Liver (tissue), 9 donors: ENCODE measurements around the gene ITGA6. TPM values are rescaled to one million over a fixed set of nuclear protein-coding genes. Genes with fewer than 3 reads are reported as not detected.

Experiments used
- DNase-seq: peaks from one replicate; pipeline ENCODE4 v3.0.0-alpha.2; 2017; ENCODE audit warnings: low spot score
- H3K27ac ChIP-seq, 2 donors: one replicate each; pipeline ENCODE4 v1.7.0; 2013; ENCODE audit warnings: inconsistent platforms in 2 of 2, low read length in 2 of 2, control low read depth in 1 of 2, low read depth in 1 of 2, mild to moderate bottlenecking in 1 of 2
- H3K27me3 ChIP-seq, 4 donors: one replicate each; pipeline versions ENCODE4 v1.6.1 to v1.7.0; 2013; ENCODE audit warnings: low read length in 3 of 4, inconsistent platforms in 1 of 4, mild to moderate bottlenecking in 1 of 4, moderate library complexity in 1 of 4; ENCODE audit not compliant: control insufficient read depth in 4 of 4, insufficient read depth in 4 of 4
- H3K36me3 ChIP-seq, 4 donors: one replicate each; pipeline versions ENCODE4 v1.6.1 to v1.7.0; 2013; ENCODE audit warnings: low read length in 3 of 4, mild to moderate bottlenecking in 3 of 4, low read depth in 1 of 4, moderate library complexity in 1 of 4; ENCODE audit not compliant: control insufficient read depth in 4 of 4, insufficient read depth in 3 of 4
- H3K4me1 ChIP-seq, 4 donors: one replicate each; pipeline versions ENCODE4 v1.6.1 to v1.7.0; 2013; ENCODE audit warnings: low read length in 3 of 4, mild to moderate bottlenecking in 3 of 4, moderate library complexity in 1 of 4; ENCODE audit not compliant: control insufficient read depth in 4 of 4, insufficient read depth in 4 of 4
- H3K4me3 ChIP-seq, 3 donors: one replicate each; pipeline versions ENCODE4 v1.6.1 to v1.7.0; 2013; ENCODE audit warnings: low read length in 3 of 3, control low read depth in 1 of 3, low read depth in 1 of 3, mild to moderate bottlenecking in 1 of 3
- H3K9ac ChIP-seq, 2 donors: one replicate each; pipeline ENCODE4 v1.7.0; 2013; ENCODE audit warnings: low read length in 2 of 2, mild to moderate bottlenecking in 2 of 2, moderate library complexity in 2 of 2, control low read depth in 1 of 2, low read depth in 1 of 2
- H3K9me3 ChIP-seq, 4 donors: one replicate each; pipeline versions ENCODE4 v1.6.1 to v1.7.0; 2013; ENCODE audit warnings: low read length in 3 of 4; ENCODE audit not compliant: control insufficient read depth in 4 of 4
- ATF3 ChIP-seq: IDR thresholded peaks from 2 replicates; pipeline ENCODE4 v1.6.1; 2016; ENCODE audit warnings: antibody characterized with exemption
- EGR1 ChIP-seq, 2 donors: IDR thresholded peaks; 2 replicates each; pipeline ENCODE4 v1.6.1; 2016 to 2018; ENCODE audit warnings: antibody characterized with exemption in 2 of 2, low read depth in 2 of 2
- FOXA1 ChIP-seq: IDR thresholded peaks from 2 replicates; pipeline ENCODE4 v1.6.1; 2016; ENCODE audit warnings: antibody characterized with exemption
- FOXA2 ChIP-seq: IDR thresholded peaks from 2 replicates; pipeline ENCODE4 v1.6.1; 2016; ENCODE audit warnings: antibody characterized with exemption
- GABPA ChIP-seq, 2 donors: IDR thresholded peaks in 1 of 2; conservative IDR thresholded peaks in 1 of 2; 2 replicates each; pipeline ENCODE4 v1.6.1; 2016; ENCODE audit warnings: antibody characterized with exemption in 2 of 2, mild to moderate bottlenecking in 1 of 2, moderate library complexity in 1 of 2
- HNF4A ChIP-seq, 2 donors: conservative IDR thresholded peaks; 2 replicates each; pipeline ENCODE4 v1.6.1; 2016; ENCODE audit warnings: antibody characterized with exemption in 2 of 2, mild to moderate bottlenecking in 2 of 2
- HNF4G ChIP-seq: IDR thresholded peaks from 2 replicates; pipeline ENCODE4 v1.6.1; 2016; ENCODE audit warnings: antibody characterized with exemption
- JUND ChIP-seq, 2 donors: IDR thresholded peaks; 2 replicates each; pipeline ENCODE4 v1.6.1; 2016; ENCODE audit warnings: antibody characterized with exemption in 2 of 2
- NR2F2 ChIP-seq: IDR thresholded peaks from 2 replicates; pipeline ENCODE4 v1.6.1; 2016; ENCODE audit warnings: antibody characterized with exemption
- RAD21 ChIP-seq, 2 donors: IDR thresholded peaks; 2 replicates each; pipeline ENCODE4 v1.6.1; 2016; ENCODE audit warnings: antibody characterized with exemption in 2 of 2, mild to moderate bottlenecking in 2 of 2
- REST ChIP-seq: IDR thresholded peaks from 2 replicates; pipeline ENCODE4 v1.6.1; 2016; ENCODE audit warnings: antibody characterized with exemption, mild to moderate bottlenecking
- RXRA ChIP-seq, 2 donors: IDR thresholded peaks; 2 replicates each; pipeline ENCODE4 v1.6.1; 2017 to 2018; ENCODE audit warnings: antibody characterized with exemption in 2 of 2, mild to moderate bottlenecking in 1 of 2
- SP1 ChIP-seq: IDR thresholded peaks from 2 replicates; pipeline ENCODE4 v1.6.1; 2018; ENCODE audit warnings: antibody characterized with exemption, mild to moderate bottlenecking
- TAF1 ChIP-seq: conservative IDR thresholded peaks from 2 replicates; pipeline ENCODE4 v1.6.1; 2016; ENCODE audit warnings: antibody characterized with exemption, mild to moderate bottlenecking
- YY1 ChIP-seq: IDR thresholded peaks from 2 replicates; pipeline ENCODE4 v1.6.1; 2016; ENCODE audit warnings: antibody characterized with exemption, mild to moderate bottlenecking
- ZBTB33 ChIP-seq: IDR thresholded peaks from 2 replicates; pipeline ENCODE4 v1.6.1; 2016; ENCODE audit warnings: antibody characterized with exemption
- WGBS: extraction: QIAGEN DNeasy Blood & Tissue Kit; methylation state at CpG from one replicate; pipeline ENCODE4 v1.1.7; 2013; 5-methylcytosine and 5-hydroxymethylcytosine counted together
- polyA plus RNA-seq, 2 donors: library from polyadenylated mRNA; stranded (reverse) in 1 of 2; unstranded in 1 of 2; fragments of 200-250 nt in 1 of 2; fragments of >200 nt in 1 of 2; fragmentation: Nextera tagmentation in 1 of 2; extraction: Ambion mirVana in 1 of 2; gene quantifications; one replicate each; pipeline versions ENCODE4 v1.2.1 to v1.2.3, GENCODE V29; 2013 to 2015
- total RNA-seq, 2 donors: library from RNA; depleted of rRNA; stranded (reverse); fragments of >200 nt; gene quantifications; one replicate each; pipeline ENCODE4 v1.2.3, GENCODE V29; 2014
- TF ChIP-seq, protein P1 (sequence below): fragments of 150-350 bp; IDR thresholded peaks from 2 replicates; pipeline ENCODE4 v1.5.1; 2017; ENCODE audit warnings: improper control_type of control experiment, low read depth, low read length; ENCODE audit not compliant: missing input control
- donor health status: healthy.
- donor health status: healthy.
- donor health status: healthy.
- donor health status: healthy.
- donor health status: healthy.

The ITGA6 gene
- total and polyA plus RNA-seq, 4 donors, result 5.8 to 21.6 (median 11.4) TPM

GRCh38 chr2:172403402-172403801 lies 24.0 kb upstream of the ITGA6 start:
- WGBS, result 93% methylated on average over 4 of the region's 4 CpGs
- Histone ChIP-seq H3K4me3 (no peak overlapping the region), H3K27me3 (no peaks in the 10 kb centered on the region), H3K27ac (no peak overlapping the region), H3K36me3 (no peaks in the 10 kb centered on the region), H3K4me1 (no peaks in the 10 kb centered on the region), H3K9me3 (no peaks in the 10 kb centered on the region), H3K9ac (no peak overlapping the region)
- no peak for TF ChIP-seq ZBTB33
- TF ChIP-seq NR2F2, result no peak
- TF ChIP-seq HNF4G, result no peak
- TF ChIP-seq, protein P1, sequence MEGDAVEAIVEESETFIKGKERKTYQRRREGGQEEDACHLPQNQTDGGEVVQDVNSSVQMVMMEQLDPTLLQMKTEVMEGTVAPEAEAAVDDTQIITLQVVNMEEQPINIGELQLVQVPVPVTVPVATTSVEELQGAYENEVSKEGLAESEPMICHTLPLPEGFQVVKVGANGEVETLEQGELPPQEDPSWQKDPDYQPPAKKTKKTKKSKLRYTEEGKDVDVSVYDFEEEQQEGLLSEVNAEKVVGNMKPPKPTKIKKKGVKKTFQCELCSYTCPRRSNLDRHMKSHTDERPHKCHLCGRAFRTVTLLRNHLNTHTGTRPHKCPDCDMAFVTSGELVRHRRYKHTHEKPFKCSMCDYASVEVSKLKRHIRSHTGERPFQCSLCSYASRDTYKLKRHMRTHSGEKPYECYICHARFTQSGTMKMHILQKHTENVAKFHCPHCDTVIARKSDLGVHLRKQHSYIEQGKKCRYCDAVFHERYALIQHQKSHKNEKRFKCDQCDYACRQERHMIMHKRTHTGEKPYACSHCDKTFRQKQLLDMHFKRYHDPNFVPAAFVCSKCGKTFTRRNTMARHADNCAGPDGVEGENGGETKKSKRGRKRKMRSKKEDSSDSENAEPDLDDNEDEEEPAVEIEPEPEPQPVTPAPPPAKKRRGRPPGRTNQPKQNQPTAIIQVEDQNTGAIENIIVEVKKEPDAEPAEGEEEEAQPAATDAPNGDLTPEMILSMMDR, result no peak
- no peak for TF ChIP-seq FOXA1
- no peak for TF ChIP-seq FOXA2
- no peak for TF ChIP-seq TAF1
- TF ChIP-seq GABPA (IDR thresholded peaks at IDR 0.05 in 1 of 2, conservative IDR thresholded peaks at IDR 0.05 in 1 of 2), result no peak
- no peak for TF ChIP-seq HNF4A (conservative IDR thresholded peaks at IDR 0.05)
- TF ChIP-seq REST, result no peak
- no peak for TF ChIP-seq YY1
- TF ChIP-seq JUND (IDR thresholded peaks at IDR 0.05), result no peak
- no peak for TF ChIP-seq EGR1 (IDR thresholded peaks at IDR 0.05; ENCODE audit: low read depth in 2 of 2)
- no peak for TF ChIP-seq ATF3
- TF ChIP-seq RXRA (IDR thresholded peaks at IDR 0.05), result no peak
- TF ChIP-seq SP1, result no peak
- TF ChIP-seq RAD21 (IDR thresholded peaks at IDR 0.05), result no peak
- no peak for DNase-seq

GRCh38 chr2:172403881-172404468 lies 23.4 kb upstream of the ITGA6 start:
- no peak for TF ChIP-seq JUND (IDR thresholded peaks at IDR 0.05)
- no peak for TF ChIP-seq EGR1 (IDR thresholded peaks at IDR 0.05; ENCODE audit: low read depth in 2 of 2)
- no peak for TF ChIP-seq GABPA (IDR thresholded peaks at IDR 0.05 in 1 of 2, conservative IDR thresholded peaks at IDR 0.05 in 1 of 2)
- no peak for TF ChIP-seq REST
- no peak for TF ChIP-seq ATF3
- TF ChIP-seq YY1, result no peak
- no peak for TF ChIP-seq ZBTB33
- no peak for TF ChIP-seq TAF1
- no peak for TF ChIP-seq HNF4G
- H3K27me3 ChIP-seq, result no peaks in the 10 kb centered on the region
- no peak overlapping the region for H3K27ac ChIP-seq
- no peak for DNase-seq
- no peak overlapping the region for H3K4me3 ChIP-seq
- H3K9me3 ChIP-seq, result no peaks in the 10 kb centered on the region
- no peaks in the 10 kb centered on the region for H3K36me3 ChIP-seq
- H3K9ac ChIP-seq, result no peak overlapping the region
- WGBS, result 92% methylated on average over 5 of the region's 5 CpGs
- H3K4me1 ChIP-seq, result no peaks in the 10 kb centered on the region
